SK-N-SH (cell line): ENCODE results near the gene DMRTB1. TPM values are rescaled to one million over a fixed set of nuclear protein-coding genes. Genes with fewer than 3 reads are reported as not detected.

ENCODE experiments used
- CTCF ChIA-PET: fragments of 300-600, 350-600 bp; formaldehyde crosslinking; extraction: SDS; loops from one replicate; lab custom pipeline; 2021; lab: Yijun Ruan, JAX
- POLR2A ChIA-PET: fragments of 350-600 bp; sonication (Branson Sonifier 250); formaldehyde crosslinking; extraction: SDS; loops from one replicate; lab custom pipeline; 2020; ENCODE audit warnings: antibody characterized with exemption, inconsistent platforms; lab: Yijun Ruan, JAX
- DNase-seq: peaks from one replicate; pipeline ENCODE4 v3.0.0; 2012
- H2AFZ ChIP-seq: fragments of 200-600 bp; sonication (generic); 2 replicates; pipeline ENCODE4 v1.8.1; 2016; ENCODE audit warnings: antibody characterized with exemption, mild to moderate bottlenecking, low read depth
- H3F3A ChIP-seq: fragments of 200-600 bp; sonication (generic); replicated peaks from 2 replicates; pipeline ENCODE3; 2016; ENCODE audit warnings: antibody characterized with exemption, mild to moderate bottlenecking; ENCODE audit not compliant: insufficient read depth
- H3K27ac ChIP-seq, 2 experiments: fragments of 200-500 bp in 1 of 2; fragments of 200-600 bp in 1 of 2; sonication (Bioruptor generic) in 1 of 2; sonication (generic), shearing (Covaris generic) in 1 of 2; 2 replicates each; pipeline versions ENCODE4 v1.5.1 to v1.6.1; 2014 to 2016; ENCODE audit warnings: low read depth in 2 of 2, inconsistent platforms in 1 of 2, low read length in 1 of 2, mild to moderate bottlenecking in 1 of 2, mixed read lengths in 1 of 2
- H3K27me3 ChIP-seq: fragments of 200-600 bp; sonication (generic), shearing (Covaris generic); 2 replicates; pipeline ENCODE4 v1.6.1; 2016; ENCODE audit warnings: mixed run types; ENCODE audit not compliant: insufficient read depth
- H3K36me3 ChIP-seq, 2 experiments: fragments of 200-500 bp in 1 of 2; fragments of 200-600 bp in 1 of 2; sonication (Bioruptor generic) in 1 of 2; sonication (generic) in 1 of 2; replicated peaks in 1 of 2; 2 replicates each; pipeline versions ENCODE3 to v1.5.1; 2014 to 2016; ENCODE audit warnings: low read length in 1 of 2, mild to moderate bottlenecking in 1 of 2; ENCODE audit not compliant: insufficient read depth in 2 of 2, control insufficient read depth in 1 of 2
- H3K4me1 ChIP-seq, 2 experiments: fragments of 200-500 bp in 1 of 2; fragments of 200-600 bp in 1 of 2; sonication (Bioruptor generic) in 1 of 2; sonication (generic), shearing (Covaris generic) in 1 of 2; 2 replicates each; pipeline versions ENCODE4 v1.5.1 to v1.6.1; 2014 to 2016; ENCODE audit warnings: low read depth in 1 of 2, low read length in 1 of 2, mixed run types in 1 of 2; ENCODE audit not compliant: insufficient read depth in 2 of 2, control insufficient read depth in 1 of 2
- H3K4me2 ChIP-seq: fragments of 200-600 bp; sonication (generic), shearing (Covaris generic); 2 replicates; pipeline ENCODE4 v1.6.1; 2017; ENCODE audit warnings: mixed run types
- H3K4me3 ChIP-seq, 2 experiments: fragments of 200-500 bp in 1 of 2; fragments of 200-600 bp in 1 of 2; sonication (Bioruptor generic) in 1 of 2; sonication (generic), shearing (Covaris generic) in 1 of 2; 2 replicates each; pipeline versions ENCODE4 v1.5.1 to v1.8.1; 2014 to 2016; ENCODE audit warnings: low read depth in 2 of 2, inconsistent platforms in 1 of 2, low read length in 1 of 2, mild to moderate bottlenecking in 1 of 2, mixed read lengths in 1 of 2, moderate library complexity in 1 of 2
- H3K79me2 ChIP-seq: fragments of 200-600 bp; sonication (generic); 2 replicates; pipeline ENCODE4 v1.8.1; 2017; ENCODE audit warnings: mild to moderate bottlenecking; ENCODE audit not compliant: insufficient read depth
- H3K9ac ChIP-seq: fragments of 200-600 bp; sonication (generic); 2 replicates; pipeline ENCODE4 v1.6.1; 2017; ENCODE audit warnings: mixed run types
- H3K9me2 ChIP-seq: fragments of 200-600 bp; sonication (generic); 2 replicates; pipeline ENCODE4 v1.6.1; 2017; ENCODE audit warnings: mixed run types
- H3K9me3 ChIP-seq: fragments of 200-600 bp; sonication (generic); 2 replicates; pipeline ENCODE4 v1.6.1; 2017; ENCODE audit warnings: mixed run types, mild to moderate bottlenecking, moderate library complexity
- H4K20me1 ChIP-seq: fragments of 200-600 bp; sonication (generic); 2 replicates; pipeline ENCODE4 v1.6.1; 2017; ENCODE audit warnings: mild to moderate bottlenecking, mixed run types; ENCODE audit not compliant: insufficient read depth
- EP300 ChIP-seq, 2 experiments: IDR thresholded peaks; 2 replicates each; pipeline versions ENCODE4 v1.4.0 to v1.6.1; 2012; ENCODE audit warnings: borderline replicate concordance in 1 of 2, low read depth in 1 of 2, low read length in 1 of 2
- EZH2phosphoT487 ChIP-seq: fragments of 200-600 bp; sonication (generic); IDR thresholded peaks from 2 replicates; pipeline ENCODE4 v1.6.1; 2017; ENCODE audit warnings: low read depth, mixed run types, mild to moderate bottlenecking, antibody characterized with exemption, moderate library complexity, borderline replicate concordance
- MXI1 ChIP-seq: IDR thresholded peaks from 2 replicates; pipeline ENCODE4 v1.6.1; 2012; ENCODE audit warnings: mild to moderate bottlenecking, low read depth, low read length, improper control_type of control experiment
- NRF1 ChIP-seq: IDR thresholded peaks from 2 replicates; pipeline ENCODE4 v1.6.1; 2012; ENCODE audit warnings: low read depth, mild to moderate bottlenecking, low read length
- RAD21 ChIP-seq: IDR thresholded peaks from 2 replicates; pipeline ENCODE4 v1.6.1; 2012; ENCODE audit warnings: mild to moderate bottlenecking, low read length
- RCOR1 ChIP-seq: fragments of 150-350 bp; IDR thresholded peaks from 2 replicates; pipeline ENCODE4 v1.6.1; 2017; ENCODE audit warnings: antibody characterized with exemption, low read length
- SIN3A ChIP-seq: IDR thresholded peaks from 2 replicates; pipeline ENCODE4 v1.6.1; 2012; ENCODE audit warnings: low read depth, mild to moderate bottlenecking, low read length, moderate library complexity, borderline replicate concordance
- SMC3 ChIP-seq: IDR thresholded peaks from 2 replicates; pipeline ENCODE4 v1.6.1; 2012; ENCODE audit warnings: low read depth, low read length, improper control_type of control experiment
- TAF1 ChIP-seq: IDR thresholded peaks from 2 replicates; pipeline ENCODE4 v1.6.1; 2012; ENCODE audit warnings: low read depth, mild to moderate bottlenecking, low read length, moderate library complexity, borderline replicate concordance
- TEAD4 ChIP-seq: IDR thresholded peaks from 2 replicates; pipeline ENCODE4 v1.4.0; 2012; ENCODE audit warnings: mild to moderate bottlenecking, borderline replicate concordance; ENCODE audit not compliant: insufficient read depth
- YY1 ChIP-seq: IDR thresholded peaks from 2 replicates; pipeline ENCODE4 v1.4.0; 2012; ENCODE audit warnings: low read depth, mild to moderate bottlenecking
- WGBS: methylation state at CpG from one replicate; pipeline ENCODE4 v1.1.6; 2017; ENCODE audit warnings: low lambda C conversion rate; 5-methylcytosine and 5-hydroxymethylcytosine counted together
- polyA plus RNA-seq, 3 experiments: library from polyadenylated mRNA; depleted of rRNA; stranded (reverse); fragments of >200 nt; gene quantifications; 2 replicates each; pipeline ENCODE4 v1.2.3, GENCODE V29; 2012
- TF ChIP-seq, protein P1 (sequence below): IDR thresholded peaks from 2 replicates; pipeline ENCODE4 v1.4.0; 2012; ENCODE audit warnings: low read depth, borderline replicate concordance
- TF ChIP-seq, protein P2 (sequence below): IDR thresholded peaks from 2 replicates; pipeline ENCODE4 v1.4.0; 2012; ENCODE audit warnings: low read depth
- TF ChIP-seq, protein P3 (sequence below): fragments of 200-600 bp; sonication (generic); IDR thresholded peaks from 2 replicates; pipeline ENCODE4 v1.6.1; 2017; ENCODE audit warnings: antibody characterized with exemption, mild to moderate bottlenecking, moderate library complexity
- TF ChIP-seq, protein P4 (sequence below): IDR thresholded peaks from 2 replicates; pipeline ENCODE4 v1.6.1; 2012; ENCODE audit warnings: mild to moderate bottlenecking, low read depth, low read length, moderate library complexity
- TF ChIP-seq, protein P5 (sequence below): fragments of 150-350 bp; IDR thresholded peaks from 2 replicates; pipeline ENCODE4 v1.6.1; 2016; ENCODE audit warnings: mild to moderate bottlenecking, low read depth, low read length

The DMRTB1 gene
- polyA plus RNA-seq, 1 of the 3 experiments (the other 2 are of a cell fraction): not detected

DNA sequence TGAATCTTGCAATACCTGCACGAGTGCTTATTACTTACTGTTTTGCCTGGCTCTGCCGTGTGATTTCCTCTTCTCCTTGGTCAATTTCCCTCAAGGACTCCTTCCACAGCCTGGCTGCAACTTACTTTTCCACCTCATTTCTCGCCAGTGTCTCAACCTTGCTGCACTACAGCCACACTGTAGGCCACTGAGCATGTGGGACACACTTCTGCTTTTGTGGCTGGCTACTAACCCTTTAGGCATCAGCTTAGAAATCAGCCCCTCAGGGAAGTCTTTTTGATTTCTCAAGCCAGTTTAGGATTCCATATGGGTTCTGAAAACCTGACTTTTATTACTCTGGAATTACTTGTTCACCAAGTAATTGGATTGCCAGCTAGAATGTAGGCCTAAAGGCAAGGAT is 5.2 kb upstream of the DMRTB1 start:
- no peaks in the 10 kb centered on the region; the same call in 1 of the 2 replicates for H3K27me3 ChIP-seq
- 0 out of 4 replicates have a peak, but pooled peaks cover 0 to 2% of the 10 kb centered on the region in 2 experiments for H3K4me1 ChIP-seq
- H3K4me2 ChIP-seq: no peak overlapping the region
- H3K79me2 ChIP-seq: no peaks in the 10 kb centered on the region
- ChIA-PET POLR2A (no interaction called here), CTCF (interaction anchor here (1.0 to 4.2 kb wide), 4 partner anchors 10 to 299 kb away, joined by 3 to 21 read pairs (median 4); no protein-coding TSS in a partner anchor)
- TF ChIP-seq TAF1 (no peak), RCOR1 (no peak), RAD21 (no peak), SIN3A (no peak), YY1 (no peak), SMC3 (no peak), EZH2phosphoT487 (no peak), MXI1 (no peak), TEAD4 (no peak), EP300 (IDR thresholded peaks at IDR 0.05; ENCODE audit: borderline replicate concordance in 1 of 2, low read depth in 1 of 2, low read length in 1 of 2) (no peak), NRF1 (no peak)
- TF ChIP-seq, protein P1, sequence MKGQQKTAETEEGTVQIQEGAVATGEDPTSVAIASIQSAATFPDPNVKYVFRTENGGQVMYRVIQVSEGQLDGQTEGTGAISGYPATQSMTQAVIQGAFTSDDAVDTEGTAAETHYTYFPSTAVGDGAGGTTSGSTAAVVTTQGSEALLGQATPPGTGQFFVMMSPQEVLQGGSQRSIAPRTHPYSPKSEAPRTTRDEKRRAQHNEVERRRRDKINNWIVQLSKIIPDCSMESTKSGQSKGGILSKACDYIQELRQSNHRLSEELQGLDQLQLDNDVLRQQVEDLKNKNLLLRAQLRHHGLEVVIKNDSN: no peak
- TF ChIP-seq, protein P2, sequence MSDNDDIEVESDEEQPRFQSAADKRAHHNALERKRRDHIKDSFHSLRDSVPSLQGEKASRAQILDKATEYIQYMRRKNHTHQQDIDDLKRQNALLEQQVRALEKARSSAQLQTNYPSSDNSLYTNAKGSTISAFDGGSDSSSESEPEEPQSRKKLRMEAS: no peak
- TF ChIP-seq, protein P3, sequence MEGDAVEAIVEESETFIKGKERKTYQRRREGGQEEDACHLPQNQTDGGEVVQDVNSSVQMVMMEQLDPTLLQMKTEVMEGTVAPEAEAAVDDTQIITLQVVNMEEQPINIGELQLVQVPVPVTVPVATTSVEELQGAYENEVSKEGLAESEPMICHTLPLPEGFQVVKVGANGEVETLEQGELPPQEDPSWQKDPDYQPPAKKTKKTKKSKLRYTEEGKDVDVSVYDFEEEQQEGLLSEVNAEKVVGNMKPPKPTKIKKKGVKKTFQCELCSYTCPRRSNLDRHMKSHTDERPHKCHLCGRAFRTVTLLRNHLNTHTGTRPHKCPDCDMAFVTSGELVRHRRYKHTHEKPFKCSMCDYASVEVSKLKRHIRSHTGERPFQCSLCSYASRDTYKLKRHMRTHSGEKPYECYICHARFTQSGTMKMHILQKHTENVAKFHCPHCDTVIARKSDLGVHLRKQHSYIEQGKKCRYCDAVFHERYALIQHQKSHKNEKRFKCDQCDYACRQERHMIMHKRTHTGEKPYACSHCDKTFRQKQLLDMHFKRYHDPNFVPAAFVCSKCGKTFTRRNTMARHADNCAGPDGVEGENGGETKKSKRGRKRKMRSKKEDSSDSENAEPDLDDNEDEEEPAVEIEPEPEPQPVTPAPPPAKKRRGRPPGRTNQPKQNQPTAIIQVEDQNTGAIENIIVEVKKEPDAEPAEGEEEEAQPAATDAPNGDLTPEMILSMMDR: no peak
- TF ChIP-seq, protein P4, sequence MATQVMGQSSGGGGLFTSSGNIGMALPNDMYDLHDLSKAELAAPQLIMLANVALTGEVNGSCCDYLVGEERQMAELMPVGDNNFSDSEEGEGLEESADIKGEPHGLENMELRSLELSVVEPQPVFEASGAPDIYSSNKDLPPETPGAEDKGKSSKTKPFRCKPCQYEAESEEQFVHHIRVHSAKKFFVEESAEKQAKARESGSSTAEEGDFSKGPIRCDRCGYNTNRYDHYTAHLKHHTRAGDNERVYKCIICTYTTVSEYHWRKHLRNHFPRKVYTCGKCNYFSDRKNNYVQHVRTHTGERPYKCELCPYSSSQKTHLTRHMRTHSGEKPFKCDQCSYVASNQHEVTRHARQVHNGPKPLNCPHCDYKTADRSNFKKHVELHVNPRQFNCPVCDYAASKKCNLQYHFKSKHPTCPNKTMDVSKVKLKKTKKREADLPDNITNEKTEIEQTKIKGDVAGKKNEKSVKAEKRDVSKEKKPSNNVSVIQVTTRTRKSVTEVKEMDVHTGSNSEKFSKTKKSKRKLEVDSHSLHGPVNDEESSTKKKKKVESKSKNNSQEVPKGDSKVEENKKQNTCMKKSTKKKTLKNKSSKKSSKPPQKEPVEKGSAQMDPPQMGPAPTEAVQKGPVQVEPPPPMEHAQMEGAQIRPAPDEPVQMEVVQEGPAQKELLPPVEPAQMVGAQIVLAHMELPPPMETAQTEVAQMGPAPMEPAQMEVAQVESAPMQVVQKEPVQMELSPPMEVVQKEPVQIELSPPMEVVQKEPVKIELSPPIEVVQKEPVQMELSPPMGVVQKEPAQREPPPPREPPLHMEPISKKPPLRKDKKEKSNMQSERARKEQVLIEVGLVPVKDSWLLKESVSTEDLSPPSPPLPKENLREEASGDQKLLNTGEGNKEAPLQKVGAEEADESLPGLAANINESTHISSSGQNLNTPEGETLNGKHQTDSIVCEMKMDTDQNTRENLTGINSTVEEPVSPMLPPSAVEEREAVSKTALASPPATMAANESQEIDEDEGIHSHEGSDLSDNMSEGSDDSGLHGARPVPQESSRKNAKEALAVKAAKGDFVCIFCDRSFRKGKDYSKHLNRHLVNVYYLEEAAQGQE: no peak
- TF ChIP-seq, protein P5, sequence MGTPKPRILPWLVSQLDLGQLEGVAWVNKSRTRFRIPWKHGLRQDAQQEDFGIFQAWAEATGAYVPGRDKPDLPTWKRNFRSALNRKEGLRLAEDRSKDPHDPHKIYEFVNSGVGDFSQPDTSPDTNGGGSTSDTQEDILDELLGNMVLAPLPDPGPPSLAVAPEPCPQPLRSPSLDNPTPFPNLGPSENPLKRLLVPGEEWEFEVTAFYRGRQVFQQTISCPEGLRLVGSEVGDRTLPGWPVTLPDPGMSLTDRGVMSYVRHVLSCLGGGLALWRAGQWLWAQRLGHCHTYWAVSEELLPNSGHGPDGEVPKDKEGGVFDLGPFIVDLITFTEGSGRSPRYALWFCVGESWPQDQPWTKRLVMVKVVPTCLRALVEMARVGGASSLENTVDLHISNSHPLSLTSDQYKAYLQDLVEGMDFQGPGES: no peak
- no peak overlapping the region for H2AFZ ChIP-seq
- no peak for DNase-seq
- H3K4me3 ChIP-seq: no peak overlapping the region
- no peaks in the 10 kb centered on the region for H3K36me3 ChIP-seq
- H3K9me2 ChIP-seq: no peaks in the 10 kb centered on the region
- WGBS: 61% methylated on average over 3 of the region's 3 CpGs
- no peaks in the 10 kb centered on the region for H4K20me1 ChIP-seq
- H3K9ac ChIP-seq: no peak overlapping the region
- no peaks in the 10 kb centered on the region for H3K9me3 ChIP-seq
- H3K27ac ChIP-seq: no peak overlapping the region
- H3F3A ChIP-seq: no peaks in the 10 kb centered on the region
